Subcutaneous adipose tissue (tissue), 4 donors: ENCODE results near the gene GABBR2. TPM values are rescaled to one million over a fixed set of nuclear protein-coding genes. Genes with fewer than 3 reads are reported as not detected.

Experiments used
- CTCF ChIP-seq: fragments of 450-650 bp; IDR thresholded peaks from one replicate; pipeline ENCODE4 v1.5.1; 2016; ENCODE audit warnings: low read depth, mild to moderate bottlenecking, control low read depth, antibody characterized with exemption, moderate library complexity
- total RNA-seq, 4 donors: library from RNA; depleted of rRNA; stranded (reverse); fragments of >200 nt; gene quantifications; one replicate each; pipeline ENCODE4 v1.1.0, GENCODE V29; 2016

Gene GABBR2
- total RNA-seq, 4 donors from 2014 or later = not detected

- no peak for TF ChIP-seq CTCF
Measured at GRCh38 chr9:98721643-98722042, 12.9 kb upstream of the GABBR2 start.

- no peak for TF ChIP-seq CTCF
Measured at GRCh38 chr9:98720402-98720801, 11.7 kb upstream of the GABBR2 start.

- TF ChIP-seq CTCF = no peak
Measured at GRCh38 chr9:98719055-98719454, 10.3 kb upstream of the GABBR2 start.

GRCh38 chr9:98714833-98715232 lies 6.1 kb upstream of the GABBR2 start:
- no peak for TF ChIP-seq CTCF

GRCh38 chr9:98712987-98713386 lies 4.3 kb upstream of the GABBR2 start:
- no peak for TF ChIP-seq CTCF

- TF ChIP-seq CTCF = no peak
Measured at GRCh38 chr9:98709968-98710965, 1.5 kb upstream of the GABBR2 start.

GRCh38 chr9:98708103-98708932 lies 417 bp downstream of the GABBR2 start:
- no peak for TF ChIP-seq CTCF
